BJ (cell line): ENCODE measurements around the gene TANC1. TPM values are rescaled to one million over a fixed set of nuclear protein-coding genes. Genes with fewer than 3 reads are reported as not detected.
"Not testable (repeated sequence)": the region's sequence is repeated elsewhere in the genome, so short reads cannot be mapped to it uniquely, and the experiment has no call there.

Source experiments
- CTCF ChIA-PET: fragments of 350-600 bp; formaldehyde crosslinking; extraction: SDS; loops from one replicate; lab custom pipeline; 2021; ENCODE audit warnings: antibody characterized with exemption, inconsistent platforms; lab: Yijun Ruan, JAX
- POLR2A ChIA-PET: fragments of 300-600 bp; sonication (Branson Sonifier 250); formaldehyde crosslinking; extraction: SDS; loops from one replicate; lab custom pipeline; 2021; ENCODE audit warnings: antibody characterized with exemption; lab: Charles Lee
- DNase-seq: peaks from one replicate; pipeline ENCODE4 v3.0.0-alpha.2; 2011; ENCODE audit warnings: low read depth
- H3K27me3 ChIP-seq: 2 replicates; pipeline ENCODE4 v1.6.0; 2011; ENCODE audit warnings: low read length; ENCODE audit not compliant: control insufficient read depth, insufficient read depth
- H3K36me3 ChIP-seq: 2 replicates; pipeline ENCODE4 v1.5.1; 2011; ENCODE audit warnings: low read length; ENCODE audit not compliant: control insufficient read depth, insufficient read depth
- H3K4me3 ChIP-seq: 2 replicates; pipeline ENCODE4 v1.5.1; 2011; ENCODE audit warnings: low read depth, mild to moderate bottlenecking, control low read depth, low read length
- polyA plus RNA-seq: library from polyadenylated mRNA; depleted of rRNA; stranded (reverse); fragments of >200 nt; gene quantifications from 2 replicates; pipeline ENCODE4 v1.2.3, GENCODE V29; 2011
- TF ChIP-seq, protein P1 (sequence below): IDR thresholded peaks from 2 replicates; pipeline ENCODE4 v1.5.1; 2011; ENCODE audit warnings: low read depth, mild to moderate bottlenecking, control low read depth, inconsistent platforms, low read length, moderate library complexity; ENCODE audit not compliant: insufficient read depth

Gene TANC1
- polyA plus RNA-seq, 1 experiment = 22.0 TPM

DNA sequence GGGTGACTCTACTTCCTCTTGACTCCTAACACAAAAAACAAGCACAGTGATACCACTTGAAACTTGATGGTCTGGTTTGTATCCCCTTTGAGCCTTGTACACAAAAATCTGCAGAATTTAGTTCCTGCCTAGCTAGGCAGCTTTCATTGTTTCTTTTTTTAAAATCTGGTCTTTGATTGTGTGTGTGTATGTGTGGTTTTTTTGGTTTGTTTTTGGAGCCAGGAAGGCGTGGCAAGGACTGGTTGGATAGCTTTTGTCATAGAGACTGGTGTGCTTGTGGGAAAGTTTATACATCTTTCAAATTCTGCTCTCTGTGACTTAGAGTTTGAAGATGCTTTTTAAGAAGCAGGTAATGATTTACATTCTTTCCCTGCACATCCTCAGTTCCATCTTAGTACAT lies 127.4 kb downstream of the TANC1 start:
- POLR2A ChIA-PET = interaction anchor here (0.6 kb wide), 1 partner anchor 30 kb away, joined by 5 read pairs; no protein-coding TSS in a partner anchor
- Histone ChIP-seq H3K4me3 (no peak overlapping the region), H3K36me3 (no peaks in the 10 kb centered on the region), H3K27me3 (no peaks in the 10 kb centered on the region)
- TF ChIP-seq, protein P1, sequence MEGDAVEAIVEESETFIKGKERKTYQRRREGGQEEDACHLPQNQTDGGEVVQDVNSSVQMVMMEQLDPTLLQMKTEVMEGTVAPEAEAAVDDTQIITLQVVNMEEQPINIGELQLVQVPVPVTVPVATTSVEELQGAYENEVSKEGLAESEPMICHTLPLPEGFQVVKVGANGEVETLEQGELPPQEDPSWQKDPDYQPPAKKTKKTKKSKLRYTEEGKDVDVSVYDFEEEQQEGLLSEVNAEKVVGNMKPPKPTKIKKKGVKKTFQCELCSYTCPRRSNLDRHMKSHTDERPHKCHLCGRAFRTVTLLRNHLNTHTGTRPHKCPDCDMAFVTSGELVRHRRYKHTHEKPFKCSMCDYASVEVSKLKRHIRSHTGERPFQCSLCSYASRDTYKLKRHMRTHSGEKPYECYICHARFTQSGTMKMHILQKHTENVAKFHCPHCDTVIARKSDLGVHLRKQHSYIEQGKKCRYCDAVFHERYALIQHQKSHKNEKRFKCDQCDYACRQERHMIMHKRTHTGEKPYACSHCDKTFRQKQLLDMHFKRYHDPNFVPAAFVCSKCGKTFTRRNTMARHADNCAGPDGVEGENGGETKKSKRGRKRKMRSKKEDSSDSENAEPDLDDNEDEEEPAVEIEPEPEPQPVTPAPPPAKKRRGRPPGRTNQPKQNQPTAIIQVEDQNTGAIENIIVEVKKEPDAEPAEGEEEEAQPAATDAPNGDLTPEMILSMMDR = no peak
- CTCF ChIA-PET = interaction anchor here (1.1 kb wide), 1 partner anchor 9 kb away, joined by 3 read pairs; no protein-coding TSS in a partner anchor
- no peak for DNase-seq

DNA sequence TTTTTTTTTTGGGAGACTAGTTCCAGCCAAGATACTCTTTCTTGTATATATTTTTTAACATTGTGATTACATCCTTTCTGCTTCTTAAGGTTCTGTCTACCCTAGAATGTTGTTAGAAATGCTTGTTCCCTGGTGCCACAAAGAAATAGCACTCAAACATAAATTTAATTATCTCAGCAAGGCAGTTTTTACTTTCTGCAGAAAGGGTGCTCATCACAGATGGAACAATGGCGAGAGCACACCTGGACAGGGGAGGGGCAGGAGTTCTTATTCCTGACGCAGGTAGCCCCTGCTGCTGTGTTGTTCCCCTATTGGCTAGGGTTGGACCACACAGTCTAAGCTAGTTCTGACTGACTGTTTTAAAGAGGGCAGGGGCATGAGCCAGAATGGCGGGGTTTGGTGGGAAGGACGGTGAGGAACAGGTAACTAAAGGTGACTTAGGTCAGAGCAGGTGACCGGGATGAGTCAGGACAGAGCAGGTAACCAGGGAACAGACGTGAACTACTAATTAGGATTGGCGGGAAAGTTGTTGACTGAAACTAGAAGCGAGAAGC lies 127.9 kb downstream of the TANC1 start:
- DNase-seq, H3K27me3 ChIP-seq, CTCF ChIA-PET, H3K36me3 ChIP-seq, H3K4me3 ChIP-seq: not testable (repeated sequence)
- POLR2A ChIA-PET = interaction anchor here (0.6 kb wide), 1 partner anchor 31 kb away, joined by 5 read pairs; no protein-coding TSS in a partner anchor

DNA sequence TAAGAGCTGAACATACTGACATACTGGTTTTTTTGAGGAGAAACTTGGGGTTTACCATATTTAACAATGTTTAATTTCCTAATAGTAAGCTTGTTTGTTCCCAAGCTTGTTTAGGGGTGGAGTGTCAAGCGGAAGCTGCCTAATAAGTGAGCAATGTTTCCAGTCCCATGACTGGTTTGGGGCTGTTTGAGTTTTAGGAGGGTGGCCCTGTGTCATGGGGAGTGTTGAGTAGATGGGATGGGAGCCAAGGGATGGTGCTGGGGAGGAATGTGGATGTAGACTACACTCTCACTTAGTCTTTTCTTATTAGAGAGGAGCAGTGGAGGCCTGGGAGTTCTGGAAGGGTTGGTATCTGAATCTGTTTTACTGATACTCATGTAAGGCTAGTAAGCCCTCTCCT lies 128.5 kb downstream of the TANC1 start:
- Histone ChIP-seq H3K4me3 (no peak overlapping the region), H3K27me3 (no peaks in the 10 kb centered on the region), H3K36me3 (no peaks in the 10 kb centered on the region)
- POLR2A ChIA-PET = no interaction called here
- TF ChIP-seq, protein P1 = no peak
- CTCF ChIA-PET = interaction anchor here (0.6 kb wide), 1 partner anchor 9 kb away, joined by 3 read pairs; no protein-coding TSS in a partner anchor
- no peak for DNase-seq

DNA sequence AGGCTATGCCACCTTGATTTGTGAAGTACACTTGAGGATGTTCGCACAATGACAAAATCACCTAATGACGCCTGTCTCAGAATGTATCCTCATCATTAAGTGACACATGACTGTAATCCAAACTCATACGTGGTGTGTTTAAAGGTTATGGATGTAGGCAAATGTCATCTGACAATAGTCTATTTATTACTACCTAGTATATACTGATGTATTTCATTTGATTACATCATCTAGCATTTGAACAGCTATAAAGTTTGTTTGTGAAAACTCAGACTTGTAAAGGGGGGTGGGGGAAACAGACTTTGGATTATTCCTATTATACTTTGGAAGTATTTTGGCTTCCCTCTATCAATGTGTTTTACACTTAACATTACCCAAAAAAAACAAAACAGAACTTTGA lies 129.9 kb downstream of the TANC1 start:
- Histone ChIP-seq H3K36me3 (no peaks in the 10 kb centered on the region), H3K27me3 (no peaks in the 10 kb centered on the region), H3K4me3 (no peak overlapping the region)
- TF ChIP-seq, protein P1 = no peak
- ChIA-PET CTCF (no interaction called here), POLR2A (interaction anchor here (0.7 kb wide), 1 partner anchor 1208 kb away, joined by 3 read pairs; no protein-coding TSS in a partner anchor)
- no peak for DNase-seq

DNA sequence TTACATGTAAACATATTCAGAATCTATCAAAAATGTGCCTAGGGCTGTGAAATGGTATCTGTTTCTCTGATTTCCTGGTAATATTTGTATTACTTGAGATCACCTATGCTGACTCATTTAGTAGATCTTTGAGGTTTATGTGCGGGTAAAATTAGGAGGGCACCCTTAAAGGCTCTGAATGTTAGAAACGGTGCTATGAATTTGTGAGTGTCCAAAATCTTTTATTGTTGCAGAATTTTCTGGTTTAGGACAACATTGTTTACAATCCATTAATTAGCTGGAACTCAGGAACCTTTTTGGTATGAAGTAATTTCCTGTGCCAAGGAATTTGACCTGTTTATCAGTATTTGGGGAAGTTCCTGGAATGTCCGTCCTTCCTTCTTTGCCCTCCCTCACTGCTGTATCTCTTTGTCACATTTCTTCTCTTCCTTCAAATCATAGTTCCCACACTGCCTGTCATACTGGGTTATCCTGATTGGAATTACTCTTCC lies 130.5 kb downstream of the TANC1 start:
- ChIA-PET POLR2A (no interaction called here), CTCF (no interaction called here)
- Histone ChIP-seq H3K36me3 (no peaks in the 10 kb centered on the region), H3K4me3 (no peak overlapping the region), H3K27me3 (no peaks in the 10 kb centered on the region)
- DNase-seq = no peak
- TF ChIP-seq, protein P1 = no peak
